ENCODE measurements around the gene KDM3A. TPM values are rescaled to one million over a fixed set of nuclear protein-coding genes. Genes with fewer than 3 reads are reported as not detected.

Gene KDM3A
- total RNA-seq, 4 donors from 2014 or later: 40.5 to 81.8 (median 63.2) TPM

GRCh38 chr2:86499326-86499725, 58.2 kb downstream of the KDM3A start:
- Histone ChIP-seq H3K4me3 (no peak overlapping the region), H3K4me1 (no peaks in the 10 kb centered on the region), H3K9me3 (peaks cover 0 to 7% (median 0%) of the 10 kb centered on the region in 3 donors), H3K36me3 (peaks cover 5 to 86% of the 10 kb centered on the region in 2 donors), H3K27me3 (no peaks in the 10 kb centered on the region), H3K27ac (no peak overlapping the region)
- TF ChIP-seq POLR2AphosphoS5 (IDR thresholded peaks at IDR 0.05) (no peak), POLR2A (IDR thresholded peaks at IDR 0.05) (no peak), EP300 (IDR thresholded peaks at IDR 0.05) (no peak), CTCF (IDR thresholded peaks at IDR 0.05) (no peak)
- ATAC-seq: no peak
- WGBS, 2 donors (ENCODE audit: low coverage in 1 of 2): 98 to 100% methylated on average over 4 to 6 of the region's 6 CpGs

- H3K36me3 ChIP-seq: peaks cover 5 to 89% of the 10 kb centered on the region in 2 donors
- H3K4me1 ChIP-seq: no peaks in the 10 kb centered on the region
- no peak overlapping the region for H3K4me3 ChIP-seq
- no peak overlapping the region for H3K27ac ChIP-seq
- WGBS, 2 donors (ENCODE audit: low coverage in 1 of 2): no CpG with 5 or more reads among the region's 2 CpGs
- no peak for ATAC-seq
- peaks cover 0 to 7% (median 0%) of the 10 kb centered on the region in 3 donors for H3K9me3 ChIP-seq
- H3K27me3 ChIP-seq: no peaks in the 10 kb centered on the region
- no peak for TF ChIP-seq CTCF (IDR thresholded peaks at IDR 0.05)
- TF ChIP-seq POLR2AphosphoS5 (IDR thresholded peaks at IDR 0.05): no peak
- no peak for TF ChIP-seq POLR2A (IDR thresholded peaks at IDR 0.05)
- no peak for TF ChIP-seq EP300 (IDR thresholded peaks at IDR 0.05)
Measured at GRCh38 chr2:86500325-86501083, 59.3 kb downstream of the KDM3A start.

GRCh38 chr2:86507600-86507999, 66.4 kb downstream of the KDM3A start:
- Histone ChIP-seq H3K36me3 (peaks cover 0 to 73% of the 10 kb centered on the region in 2 donors), H3K27me3 (no peaks in the 10 kb centered on the region), H3K9me3 (no peaks in the 10 kb centered on the region), H3K4me3 (no peak overlapping the region), H3K27ac (no peak overlapping the region), H3K4me1 (peaks cover 0 to 11% (median 0%) of the 10 kb centered on the region in 3 donors)
- WGBS, 2 donors (ENCODE audit: low coverage in 1 of 2): 84 to 100% methylated on average over 3 to 7 of the region's 7 CpGs
- TF ChIP-seq EP300 (IDR thresholded peaks at IDR 0.05) (no peak), CTCF (IDR thresholded peaks at IDR 0.05) (no peak), POLR2AphosphoS5 (IDR thresholded peaks at IDR 0.05) (no peak), POLR2A (IDR thresholded peaks at IDR 0.05) (no peak)
- no peak for ATAC-seq

GRCh38 chr2:86510436-86510933, 69.3 kb downstream of the KDM3A start:
- no peak overlapping the region for H3K27ac ChIP-seq
- no peaks in the 10 kb centered on the region for H3K9me3 ChIP-seq
- ATAC-seq: no peak
- 82 to 86% methylated on average over 1 to 2 of the region's 4 CpGs for WGBS, 2 donors (ENCODE audit: low coverage in 1 of 2)
- H3K36me3 ChIP-seq: peaks cover 0 to 46% of the 10 kb centered on the region in 2 donors
- H3K4me3 ChIP-seq: no peak overlapping the region
- H3K27me3 ChIP-seq: no peaks in the 10 kb centered on the region
- H3K4me1 ChIP-seq: peaks cover 0 to 29% (median 0%) of the 10 kb centered on the region in 3 donors
- TF ChIP-seq EP300 (IDR thresholded peaks at IDR 0.05): no peak
- TF ChIP-seq CTCF (IDR thresholded peaks at IDR 0.05): no peak
- no peak for TF ChIP-seq POLR2A (IDR thresholded peaks at IDR 0.05)
- TF ChIP-seq POLR2AphosphoS5 (IDR thresholded peaks at IDR 0.05): no peak

- Histone ChIP-seq H3K4me3 (no peak overlapping the region), H3K4me1 (peaks cover 0 to 30% (median 0%) of the 10 kb centered on the region in 3 donors), H3K9me3 (no peaks in the 10 kb centered on the region), H3K27ac (no peak overlapping the region), H3K36me3 (peaks cover 0 to 34% of the 10 kb centered on the region in 2 donors), H3K27me3 (no peaks in the 10 kb centered on the region)
- 78 to 100% methylated on average over 1 to 3 of the region's 4 CpGs for WGBS, 2 donors (ENCODE audit: low coverage in 1 of 2)
- TF ChIP-seq POLR2AphosphoS5 (IDR thresholded peaks at IDR 0.05): no peak
- no peak for TF ChIP-seq POLR2A (IDR thresholded peaks at IDR 0.05)
- no peak for TF ChIP-seq EP300 (IDR thresholded peaks at IDR 0.05)
- no peak for TF ChIP-seq CTCF (IDR thresholded peaks at IDR 0.05)
- no peak for ATAC-seq
Measured at GRCh38 chr2:86512034-86512433, 70.9 kb downstream of the KDM3A start.
